Smooth muscle cell (in vitro differentiated cells): ENCODE results near the gene ANKS3. TPM values are rescaled to one million over a fixed set of nuclear protein-coding genes. Genes with fewer than 3 reads are reported as not detected.

Experiments used
- DNase-seq: peaks from one replicate; lab custom pipeline; 2025; ENCODE audit not compliant: unreplicated experiment; lab: John Stamatoyannopoulos, UW
- H2AFZ ChIP-seq: fragments of 200-600 bp; sonication (generic); 2 replicates; pipeline ENCODE4 v1.6.0; 2016; ENCODE audit warnings: antibody characterized with exemption, low read depth, mild to moderate bottlenecking
- H3F3A ChIP-seq: fragments of 200-600 bp; sonication (generic); 2 replicates; pipeline ENCODE4 v1.6.0; 2017; ENCODE audit warnings: antibody characterized with exemption, low read depth
- H3K27ac ChIP-seq: fragments of 200-600 bp; sonication (generic); 2 replicates; pipeline ENCODE4 v1.5.1; 2016; ENCODE audit warnings: low read depth, mild to moderate bottlenecking
- H3K27me3 ChIP-seq: fragments of 200-600 bp; sonication (generic); 2 replicates; pipeline ENCODE4 v1.6.1; 2016; ENCODE audit warnings: low read depth, mild to moderate bottlenecking
- H3K36me3 ChIP-seq: fragments of 200-600 bp; sonication (generic); 2 replicates; pipeline ENCODE4 v1.5.1; 2016; ENCODE audit warnings: low read depth
- H3K4me1 ChIP-seq: fragments of 200-600 bp; sonication (generic); 2 replicates; pipeline ENCODE4 v1.5.1; 2016; ENCODE audit warnings: low read depth
- H3K4me2 ChIP-seq: fragments of 200-600 bp; sonication (generic); 2 replicates; pipeline ENCODE4 v1.6.0; 2016; ENCODE audit warnings: mild to moderate bottlenecking
- H3K4me3 ChIP-seq: fragments of 200-600 bp; sonication (generic); 2 replicates; pipeline ENCODE4 v1.5.1; 2016; ENCODE audit warnings: mild to moderate bottlenecking
- H3K79me2 ChIP-seq: fragments of 200-600 bp; sonication (generic); 2 replicates; pipeline ENCODE4 v1.6.0; 2016; ENCODE audit warnings: low read depth, mild to moderate bottlenecking
- H3K9ac ChIP-seq: fragments of 200-600 bp; sonication (generic); 2 replicates; pipeline ENCODE4 v1.6.0; 2016; ENCODE audit warnings: low read depth
- H3K9me3 ChIP-seq: fragments of 200-600 bp; sonication (generic); replicated peaks from 2 replicates; pipeline ENCODE4 v1.5.1; 2016; ENCODE audit warnings: low read depth
- H4K20me1 ChIP-seq: fragments of 200-600 bp; sonication (generic); 2 replicates; pipeline ENCODE4 v1.6.0; 2016; ENCODE audit warnings: low read depth
- CTCF ChIP-seq: fragments of 200-600 bp; sonication (generic); IDR thresholded peaks from 2 replicates; pipeline ENCODE4 v1.5.1; 2017; ENCODE audit warnings: borderline replicate concordance, mild to moderate bottlenecking, antibody characterized with exemption; ENCODE audit not compliant: insufficient read depth, poor library complexity, severe bottlenecking
- WGBS: methylation state at CpG from one replicate; pipeline ENCODE4 v1.1.7; 2016; ENCODE audit warnings: low lambda C conversion rate; 5-methylcytosine and 5-hydroxymethylcytosine counted together
- polyA plus RNA-seq: library from polyadenylated mRNA; unstranded; fragments of >200 nt; fragmentation: Nextera tagmentation; extraction: Ambion mirVana; gene quantifications from 2 replicates; pipeline ENCODE4 v1.2.1, GENCODE V29; 2016
- total RNA-seq: library from RNA; depleted of rRNA; stranded (reverse); fragments of >200 nt; gene quantifications from 2 replicates; pipeline ENCODE4 v1.2.3, GENCODE V29; 2014

Gene ANKS3
- total and polyA plus RNA-seq, 2 experiments from 2014 or later: 15.3 to 15.6 TPM

DNA sequence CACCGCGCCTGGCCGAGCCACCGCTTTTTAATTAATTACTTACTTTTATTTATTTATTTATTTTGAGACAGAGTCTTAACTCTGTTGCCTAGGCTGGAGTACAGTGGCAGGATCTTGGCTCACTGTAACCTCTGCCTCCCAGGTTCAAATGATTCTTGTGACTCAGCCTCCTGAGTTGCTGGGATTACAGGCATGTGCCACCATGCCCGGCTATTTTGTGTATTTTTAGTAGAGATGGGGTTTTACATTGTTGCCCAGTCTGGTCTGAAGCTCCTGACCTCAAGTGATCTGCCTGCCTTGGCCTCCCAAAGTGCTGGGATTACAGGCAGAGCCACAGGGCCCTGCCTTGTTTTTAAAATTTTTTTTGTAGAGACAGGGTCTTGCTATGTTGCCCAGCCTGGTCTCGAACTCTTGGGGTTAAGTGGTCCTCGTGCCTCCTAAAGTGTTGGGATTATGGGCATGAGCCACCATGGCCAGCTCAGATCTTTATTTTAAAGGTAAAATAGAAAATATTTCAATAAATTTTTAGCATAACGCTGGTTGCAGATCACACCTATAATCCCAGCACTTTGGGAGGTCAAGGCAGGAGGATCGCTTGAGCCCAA lies 59.0 kb downstream of the ANKS3 start:
- Histone ChIP-seq H3K4me2 (no peak overlapping the region), H3K36me3 (peaks cover 4% of the 10 kb centered on the region), H3F3A (no peaks in the 10 kb centered on the region), H3K9me3 (no peaks in the 10 kb centered on the region), H3K79me2 (no peaks in the 10 kb centered on the region), H2AFZ (no peak overlapping the region), H3K27me3 (no peaks in the 10 kb centered on the region), H3K27ac (no peak overlapping the region), H3K9ac (no peak overlapping the region), H3K4me3 (no peak overlapping the region), H3K4me1 (no peaks in the 10 kb centered on the region), H4K20me1 (peaks cover 46% of the 10 kb centered on the region)
- TF ChIP-seq CTCF: no peak
- DNase-seq: no peak
- 95% methylated on average over 9 of the region's 9 CpGs for WGBS

DNA sequence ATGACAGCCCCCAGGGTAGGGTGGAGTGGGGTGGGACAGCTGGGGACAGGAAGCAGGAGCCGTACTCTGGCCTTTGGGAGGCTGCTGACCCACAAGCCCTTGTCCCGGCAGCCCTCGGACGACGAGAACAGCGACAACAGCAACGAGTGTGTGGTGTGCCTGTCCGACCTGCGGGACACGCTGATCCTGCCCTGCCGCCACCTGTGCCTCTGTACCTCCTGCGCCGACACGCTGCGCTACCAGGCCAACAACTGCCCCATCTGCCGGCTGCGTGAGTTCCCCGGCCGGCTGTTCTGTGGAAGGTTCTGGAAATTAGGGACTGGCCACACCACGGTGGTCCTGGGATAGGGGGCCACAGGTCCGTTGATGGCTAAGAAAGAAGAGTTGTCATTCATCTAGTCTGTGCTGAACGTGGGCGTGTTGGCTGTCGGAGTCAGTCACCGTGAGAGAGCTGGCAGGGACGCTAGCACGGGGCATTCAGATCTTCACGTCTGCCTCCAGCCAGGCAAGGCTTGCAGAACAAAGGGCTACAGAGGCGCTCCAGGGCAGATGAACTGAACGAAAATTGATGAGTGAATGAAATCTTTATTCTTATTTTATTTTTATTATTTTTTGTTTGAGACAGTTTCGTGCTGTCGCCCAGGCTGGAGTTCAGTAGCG lies 60.6 kb downstream of the ANKS3 start:
- Histone ChIP-seq H3K27me3 (no peaks in the 10 kb centered on the region), H3K4me3 (no peak overlapping the region), H2AFZ (no peak overlapping the region), H3K9ac (no peak overlapping the region), H3F3A (no peaks in the 10 kb centered on the region), H3K36me3 (peaks cover 10% of the 10 kb centered on the region), H3K4me1 (no peaks in the 10 kb centered on the region), H4K20me1 (peaks cover 34% of the 10 kb centered on the region), H3K79me2 (no peaks in the 10 kb centered on the region), H3K27ac (no peak overlapping the region), H3K4me2 (no peak overlapping the region), H3K9me3 (no peaks in the 10 kb centered on the region)
- no peak for DNase-seq
- TF ChIP-seq CTCF: no peak
- WGBS: 96% methylated on average over 33 of the region's 33 CpGs

- 95% methylated on average over 10 of the region's 10 CpGs for WGBS
- Histone ChIP-seq H2AFZ (no peak overlapping the region), H3K36me3 (peaks cover 11% of the 10 kb centered on the region), H3K4me1 (no peaks in the 10 kb centered on the region), H3K9me3 (no peaks in the 10 kb centered on the region), H3K27ac (no peak overlapping the region), H3K79me2 (no peaks in the 10 kb centered on the region), H3K9ac (no peak overlapping the region), H3K27me3 (no peaks in the 10 kb centered on the region), H3K4me2 (no peak overlapping the region), H3F3A (no peaks in the 10 kb centered on the region), H4K20me1 (peaks cover 34% of the 10 kb centered on the region), H3K4me3 (no peak overlapping the region)
- no peak for TF ChIP-seq CTCF
- DNase-seq: no peak
Measured at GRCh38 chr16:4668313-4668960, 65.6 kb downstream of the ANKS3 start.
